SK-N-SH treated with all-trans-retinoic acid at 6 μM for 48 hours (cell line): Measurements from ENCODE around the gene PPM1D.

Experiments used
- ATAC-seq: fragments of 200-7000 bp; cut with Tn5 transposase; 3 replicates; pipeline ENCODE4 v1.9.1; 2020; ENCODE audit warnings: mild to moderate bottlenecking, moderate library complexity
- ARNTL ChIP-seq: fragments of 450-650 bp; formaldehyde crosslinking; IDR thresholded peaks from 2 replicates; pipeline ENCODE4 v1.5.0; 2020; ENCODE audit warnings: low read depth, mild to moderate bottlenecking, moderate library complexity, borderline replicate concordance
- BACH2 ChIP-seq: fragments of 250-450 bp; sonication (Bioruptor Pico); IDR thresholded peaks from 2 replicates; pipeline ENCODE4 v1.9.0; 2021; ENCODE audit warnings: mild to moderate bottlenecking, borderline replicate concordance
- ESRRG ChIP-seq: fragments of 250-450 bp; sonication (Bioruptor Pico); IDR thresholded peaks from 2 replicates; pipeline ENCODE4 v1.6.1; 2021; ENCODE audit warnings: mild to moderate bottlenecking
- GLIS3 ChIP-seq: fragments of 250-450 bp; sonication (Bioruptor Pico); IDR thresholded peaks from 2 replicates; pipeline ENCODE4 v1.5.0; 2020; ENCODE audit warnings: mild to moderate bottlenecking, moderate library complexity
- ISL1 ChIP-seq: fragments of 250-450 bp; sonication (Bioruptor Pico); IDR thresholded peaks from 2 replicates; pipeline ENCODE4 v2.1.2; 2022; ENCODE audit warnings: mild to moderate bottlenecking, moderate library complexity
- POU6F1 ChIP-seq: fragments of 250-450 bp; sonication (Bioruptor Pico); IDR thresholded peaks from 2 replicates; pipeline ENCODE4 v1.8.0; 2021; ENCODE audit warnings: low read depth, mild to moderate bottlenecking, moderate library complexity, borderline replicate concordance
- PPARA ChIP-seq: fragments of 250-450 bp; sonication (Bioruptor Pico); IDR thresholded peaks from 2 replicates; pipeline ENCODE4 v1.5.0; 2020; ENCODE audit warnings: mild to moderate bottlenecking, borderline replicate concordance
- RARB ChIP-seq: fragments of 250-450 bp; sonication (Bioruptor Pico); IDR thresholded peaks from 2 replicates; pipeline ENCODE4 v1.8.0; 2021; ENCODE audit warnings: mild to moderate bottlenecking, moderate library complexity
- SNAI2 ChIP-seq: fragments of 250-450 bp; sonication (Bioruptor Pico); IDR thresholded peaks from 2 replicates; pipeline ENCODE4 v1.5.0; 2020; ENCODE audit warnings: mild to moderate bottlenecking, moderate library complexity
- TCF4 ChIP-seq: fragments of 250-450 bp; sonication (Bioruptor Pico); IDR thresholded peaks from 2 replicates; pipeline ENCODE4 v1.8.0; 2021; ENCODE audit warnings: mild to moderate bottlenecking, moderate library complexity, borderline replicate concordance
- TOX ChIP-seq: fragments of 250-450 bp; sonication (Bioruptor Pico); IDR thresholded peaks from 2 replicates; pipeline ENCODE4 v1.8.0; 2021; ENCODE audit warnings: mild to moderate bottlenecking, moderate library complexity, borderline replicate concordance
- ZC3H10 ChIP-seq: fragments of 250-450 bp; sonication (Bioruptor Pico); IDR thresholded peaks from 2 replicates; pipeline ENCODE4 v1.5.1; 2021; ENCODE audit warnings: mild to moderate bottlenecking, moderate library complexity
- ZFP30 ChIP-seq: fragments of 450-650 bp; formaldehyde crosslinking; IDR thresholded peaks from 2 replicates; pipeline ENCODE4 v1.5.0; 2022; ENCODE audit warnings: mild to moderate bottlenecking, moderate library complexity
- ZNF565 ChIP-seq: fragments of 450-650 bp; formaldehyde crosslinking; conservative IDR thresholded peaks from 2 replicates; pipeline ENCODE4 v1.5.0; 2020; ENCODE audit warnings: low read depth, mild to moderate bottlenecking, moderate library complexity
- ZNF8 ChIP-seq: fragments of 450-650 bp; formaldehyde crosslinking; IDR thresholded peaks from 2 replicates; pipeline ENCODE4 v1.5.0; 2020; ENCODE audit warnings: mild to moderate bottlenecking, moderate library complexity
- TF ChIP-seq, protein P1 (sequence below): fragments of 250-450 bp; sonication (Bioruptor Pico); IDR thresholded peaks from 2 replicates; pipeline ENCODE4 v1.5.1; 2020; ENCODE audit warnings: low read depth, mild to moderate bottlenecking, moderate library complexity
- TF ChIP-seq, protein P2 (sequence below): fragments of 250-450 bp; sonication (Bioruptor Pico); IDR thresholded peaks from 2 replicates; pipeline ENCODE4 v1.5.1; 2021; ENCODE audit warnings: mild to moderate bottlenecking, moderate library complexity
- TF ChIP-seq, protein P3 (sequence below): fragments of 250-450 bp; sonication (Bioruptor Pico); IDR thresholded peaks from 2 replicates; pipeline ENCODE4 v1.8.0; 2020; ENCODE audit warnings: mild to moderate bottlenecking, moderate library complexity, borderline replicate concordance
- TF ChIP-seq, protein P4 (sequence below): fragments of 250-450 bp; sonication (Bioruptor Pico); IDR thresholded peaks from 2 replicates; pipeline ENCODE4 v1.5.0; 2020; ENCODE audit warnings: mild to moderate bottlenecking, moderate library complexity

The PPM1D gene

DNA sequence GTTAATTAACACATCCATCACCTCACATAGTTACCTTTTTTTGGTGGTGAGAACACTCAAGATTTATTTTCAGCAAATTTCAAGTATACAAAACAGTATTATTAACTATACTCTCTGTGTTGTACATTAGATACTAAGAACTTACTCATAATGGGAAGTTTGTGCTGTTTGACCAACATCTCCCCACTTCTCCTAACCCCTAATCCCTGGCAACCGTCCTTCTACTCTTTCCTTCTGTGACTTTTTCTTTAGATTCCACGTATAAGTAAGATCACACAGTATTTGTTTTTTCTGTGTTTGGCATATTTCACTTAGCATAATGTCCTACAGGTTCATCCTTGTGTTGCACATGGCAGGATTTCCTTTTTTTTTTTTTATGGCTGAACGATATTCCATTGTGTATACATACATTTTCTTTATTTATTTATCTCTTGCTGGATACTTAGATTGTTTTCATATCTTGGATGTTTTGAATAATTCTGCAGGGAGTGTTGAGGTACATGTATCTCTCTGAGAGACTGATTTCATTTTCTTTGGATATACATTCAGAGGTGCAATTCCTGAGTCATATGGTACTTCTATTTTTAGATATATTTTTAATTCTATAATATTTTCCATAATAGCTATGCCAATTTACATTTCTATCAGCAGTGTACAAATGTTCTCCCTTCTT lies 19.0 kb downstream of the PPM1D start:
- TF ChIP-seq, protein P1, sequence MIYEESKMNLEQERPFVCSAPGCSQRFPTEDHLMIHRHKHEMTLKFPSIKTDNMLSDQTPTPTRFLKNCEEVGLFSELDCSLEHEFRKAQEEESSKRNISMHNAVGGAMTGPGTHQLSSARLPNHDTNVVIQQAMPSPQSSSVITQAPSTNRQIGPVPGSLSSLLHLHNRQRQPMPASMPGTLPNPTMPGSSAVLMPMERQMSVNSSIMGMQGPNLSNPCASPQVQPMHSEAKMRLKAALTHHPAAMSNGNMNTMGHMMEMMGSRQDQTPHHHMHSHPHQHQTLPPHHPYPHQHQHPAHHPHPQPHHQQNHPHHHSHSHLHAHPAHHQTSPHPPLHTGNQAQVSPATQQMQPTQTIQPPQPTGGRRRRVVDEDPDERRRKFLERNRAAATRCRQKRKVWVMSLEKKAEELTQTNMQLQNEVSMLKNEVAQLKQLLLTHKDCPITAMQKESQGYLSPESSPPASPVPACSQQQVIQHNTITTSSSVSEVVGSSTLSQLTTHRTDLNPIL, result no peak
- TF ChIP-seq ISL1 (CRISPR knock-in tag), result no peak
- no peak for TF ChIP-seq TOX (CRISPR knock-in tag)
- TF ChIP-seq, protein P2, sequence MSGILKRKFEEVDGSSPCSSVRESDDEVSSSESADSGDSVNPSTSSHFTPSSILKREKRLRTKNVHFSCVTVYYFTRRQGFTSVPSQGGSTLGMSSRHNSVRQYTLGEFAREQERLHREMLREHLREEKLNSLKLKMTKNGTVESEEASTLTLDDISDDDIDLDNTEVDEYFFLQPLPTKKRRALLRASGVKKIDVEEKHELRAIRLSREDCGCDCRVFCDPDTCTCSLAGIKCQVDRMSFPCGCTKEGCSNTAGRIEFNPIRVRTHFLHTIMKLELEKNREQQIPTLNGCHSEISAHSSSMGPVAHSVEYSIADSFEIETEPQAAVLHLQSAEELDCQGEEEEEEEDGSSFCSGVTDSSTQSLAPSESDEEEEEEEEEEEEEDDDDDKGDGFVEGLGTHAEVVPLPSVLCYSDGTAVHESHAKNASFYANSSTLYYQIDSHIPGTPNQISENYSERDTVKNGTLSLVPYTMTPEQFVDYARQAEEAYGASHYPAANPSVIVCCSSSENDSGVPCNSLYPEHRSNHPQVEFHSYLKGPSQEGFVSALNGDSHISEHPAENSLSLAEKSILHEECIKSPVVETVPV (CRISPR knock-in tag), result no peak
- TF ChIP-seq ZNF565 (CRISPR knock-in tag), result no peak
- no peak for TF ChIP-seq GLIS3 (CRISPR knock-in tag)
- TF ChIP-seq ZC3H10 (CRISPR knock-in tag), result no peak
- TF ChIP-seq, protein P3, sequence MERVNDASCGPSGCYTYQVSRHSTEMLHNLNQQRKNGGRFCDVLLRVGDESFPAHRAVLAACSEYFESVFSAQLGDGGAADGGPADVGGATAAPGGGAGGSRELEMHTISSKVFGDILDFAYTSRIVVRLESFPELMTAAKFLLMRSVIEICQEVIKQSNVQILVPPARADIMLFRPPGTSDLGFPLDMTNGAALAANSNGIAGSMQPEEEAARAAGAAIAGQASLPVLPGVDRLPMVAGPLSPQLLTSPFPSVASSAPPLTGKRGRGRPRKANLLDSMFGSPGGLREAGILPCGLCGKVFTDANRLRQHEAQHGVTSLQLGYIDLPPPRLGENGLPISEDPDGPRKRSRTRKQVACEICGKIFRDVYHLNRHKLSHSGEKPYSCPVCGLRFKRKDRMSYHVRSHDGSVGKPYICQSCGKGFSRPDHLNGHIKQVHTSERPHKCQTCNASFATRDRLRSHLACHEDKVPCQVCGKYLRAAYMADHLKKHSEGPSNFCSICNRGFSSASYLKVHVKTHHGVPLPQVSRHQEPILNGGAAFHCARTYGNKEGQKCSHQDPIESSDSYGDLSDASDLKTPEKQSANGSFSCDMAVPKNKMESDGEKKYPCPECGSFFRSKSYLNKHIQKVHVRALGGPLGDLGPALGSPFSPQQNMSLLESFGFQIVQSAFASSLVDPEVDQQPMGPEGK, result no peak
- no peak for TF ChIP-seq SNAI2 (CRISPR knock-in tag)
- no peak for ATAC-seq

GRCh38 chr17:60622961-60623360 lies 23.0 kb downstream of the PPM1D start:
- ATAC-seq, result no peak; the same call in 2 of the 3 replicates
- TF ChIP-seq ZNF8 (CRISPR knock-in tag), result no peak
- TF ChIP-seq POU6F1, result no peak

GRCh38 chr17:60623415-60623814 lies 23.4 kb downstream of the PPM1D start:
- ATAC-seq, result no peak
- no peak for TF ChIP-seq BACH2
- TF ChIP-seq PPARA (CRISPR knock-in tag), result no peak
- TF ChIP-seq POU6F1, result no peak
- TF ChIP-seq SNAI2 (CRISPR knock-in tag), result no peak
- no peak for TF ChIP-seq ZFP30 (CRISPR knock-in tag)
- TF ChIP-seq, protein P2 (CRISPR knock-in tag), result no peak
- no peak for TF ChIP-seq ESRRG (CRISPR knock-in tag)
- TF ChIP-seq, protein P4, sequence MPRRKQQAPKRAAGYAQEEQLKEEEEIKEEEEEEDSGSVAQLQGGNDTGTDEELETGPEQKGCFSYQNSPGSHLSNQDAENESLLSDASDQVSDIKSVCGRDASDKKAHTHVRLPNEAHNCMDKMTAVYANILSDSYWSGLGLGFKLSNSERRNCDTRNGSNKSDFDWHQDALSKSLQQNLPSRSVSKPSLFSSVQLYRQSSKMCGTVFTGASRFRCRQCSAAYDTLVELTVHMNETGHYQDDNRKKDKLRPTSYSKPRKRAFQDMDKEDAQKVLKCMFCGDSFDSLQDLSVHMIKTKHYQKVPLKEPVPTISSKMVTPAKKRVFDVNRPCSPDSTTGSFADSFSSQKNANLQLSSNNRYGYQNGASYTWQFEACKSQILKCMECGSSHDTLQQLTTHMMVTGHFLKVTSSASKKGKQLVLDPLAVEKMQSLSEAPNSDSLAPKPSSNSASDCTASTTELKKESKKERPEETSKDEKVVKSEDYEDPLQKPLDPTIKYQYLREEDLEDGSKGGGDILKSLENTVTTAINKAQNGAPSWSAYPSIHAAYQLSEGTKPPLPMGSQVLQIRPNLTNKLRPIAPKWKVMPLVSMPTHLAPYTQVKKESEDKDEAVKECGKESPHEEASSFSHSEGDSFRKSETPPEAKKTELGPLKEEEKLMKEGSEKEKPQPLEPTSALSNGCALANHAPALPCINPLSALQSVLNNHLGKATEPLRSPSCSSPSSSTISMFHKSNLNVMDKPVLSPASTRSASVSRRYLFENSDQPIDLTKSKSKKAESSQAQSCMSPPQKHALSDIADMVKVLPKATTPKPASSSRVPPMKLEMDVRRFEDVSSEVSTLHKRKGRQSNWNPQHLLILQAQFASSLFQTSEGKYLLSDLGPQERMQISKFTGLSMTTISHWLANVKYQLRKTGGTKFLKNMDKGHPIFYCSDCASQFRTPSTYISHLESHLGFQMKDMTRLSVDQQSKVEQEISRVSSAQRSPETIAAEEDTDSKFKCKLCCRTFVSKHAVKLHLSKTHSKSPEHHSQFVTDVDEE (CRISPR knock-in tag), result no peak
- no peak for TF ChIP-seq ISL1 (CRISPR knock-in tag)
- TF ChIP-seq ZNF8 (CRISPR knock-in tag), result no peak
- TF ChIP-seq ARNTL, result no peak
- no peak for TF ChIP-seq TOX (CRISPR knock-in tag)
- no peak for TF ChIP-seq ZC3H10 (CRISPR knock-in tag)
- TF ChIP-seq, protein P3, result no peak
- no peak for TF ChIP-seq ZNF565 (CRISPR knock-in tag)
- TF ChIP-seq TCF4 (CRISPR knock-in tag), result no peak
- TF ChIP-seq, protein P1, result no peak
- TF ChIP-seq RARB (CRISPR knock-in tag), result no peak
- no peak for TF ChIP-seq GLIS3 (CRISPR knock-in tag)
